HEK293 (cell line): Measurements from ENCODE around the gene FBXO10.

Experiments used
- OVOL3 ChIP-seq: fragments of 450-650 bp; formaldehyde crosslinking; IDR thresholded peaks from 2 replicates; pipeline ENCODE4 v1.5.1; 2016; ENCODE audit warnings: missing biosample characterization, missing genetic modification characterization
- SP3 ChIP-seq: fragments of 450-650 bp; formaldehyde crosslinking; IDR thresholded peaks from 2 replicates; pipeline ENCODE4 v1.5.1; 2016; ENCODE audit warnings: missing biosample characterization, missing genetic modification characterization
- YY1 ChIP-seq: fragments of 450-650 bp; formaldehyde crosslinking; IDR thresholded peaks from 2 replicates; pipeline ENCODE4 v1.5.1; 2018; ENCODE audit warnings: missing biosample characterization, missing genetic modification characterization
- ZIC2 ChIP-seq: fragments of 450-650 bp; formaldehyde crosslinking; IDR thresholded peaks from 2 replicates; pipeline ENCODE4 v1.5.1; 2016; ENCODE audit warnings: missing biosample characterization, missing genetic modification characterization
- ZNF114 ChIP-seq: fragments of 450-650 bp; formaldehyde crosslinking; IDR thresholded peaks from 2 replicates; pipeline ENCODE4 v1.5.0; 2017; ENCODE audit warnings: missing biosample characterization, missing genetic modification characterization
- ZNF776 ChIP-seq: fragments of 450-650 bp; formaldehyde crosslinking; IDR thresholded peaks from 2 replicates; pipeline ENCODE4 v1.5.0; 2017; ENCODE audit warnings: missing biosample characterization, missing genetic modification characterization, borderline replicate concordance
- TF ChIP-seq, protein P1 (sequence below): fragments of 450-650 bp; formaldehyde crosslinking; IDR thresholded peaks from 2 replicates; pipeline ENCODE4 v1.5.1; 2016; ENCODE audit warnings: missing biosample characterization, missing genetic modification characterization
- TF ChIP-seq, protein P2 (sequence below): fragments of 450-650 bp; formaldehyde crosslinking; IDR thresholded peaks from 2 replicates; pipeline ENCODE4 v1.5.1; 2016; ENCODE audit warnings: missing biosample characterization, missing genetic modification characterization, low read depth

DNA sequence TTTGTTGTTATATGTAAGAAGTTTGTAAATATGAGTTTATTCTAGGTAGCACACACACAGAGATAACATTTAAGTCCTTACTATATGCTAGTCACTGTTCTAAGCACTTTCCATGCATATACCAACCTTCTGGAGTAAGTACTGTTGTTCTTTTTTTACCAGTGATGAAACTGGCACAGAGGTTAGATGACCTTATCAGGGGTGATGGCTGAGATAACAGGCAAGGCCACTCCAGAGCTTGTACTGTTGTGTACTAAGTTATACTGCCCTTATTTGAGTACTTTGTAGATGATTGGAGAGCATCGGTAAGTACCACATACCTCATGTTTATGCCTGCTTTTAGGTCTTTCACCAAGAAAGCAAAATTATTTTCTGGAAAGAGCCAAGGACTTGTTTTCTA lies 84.2 kb downstream of the FBXO10 start:
- TF ChIP-seq, protein P1, sequence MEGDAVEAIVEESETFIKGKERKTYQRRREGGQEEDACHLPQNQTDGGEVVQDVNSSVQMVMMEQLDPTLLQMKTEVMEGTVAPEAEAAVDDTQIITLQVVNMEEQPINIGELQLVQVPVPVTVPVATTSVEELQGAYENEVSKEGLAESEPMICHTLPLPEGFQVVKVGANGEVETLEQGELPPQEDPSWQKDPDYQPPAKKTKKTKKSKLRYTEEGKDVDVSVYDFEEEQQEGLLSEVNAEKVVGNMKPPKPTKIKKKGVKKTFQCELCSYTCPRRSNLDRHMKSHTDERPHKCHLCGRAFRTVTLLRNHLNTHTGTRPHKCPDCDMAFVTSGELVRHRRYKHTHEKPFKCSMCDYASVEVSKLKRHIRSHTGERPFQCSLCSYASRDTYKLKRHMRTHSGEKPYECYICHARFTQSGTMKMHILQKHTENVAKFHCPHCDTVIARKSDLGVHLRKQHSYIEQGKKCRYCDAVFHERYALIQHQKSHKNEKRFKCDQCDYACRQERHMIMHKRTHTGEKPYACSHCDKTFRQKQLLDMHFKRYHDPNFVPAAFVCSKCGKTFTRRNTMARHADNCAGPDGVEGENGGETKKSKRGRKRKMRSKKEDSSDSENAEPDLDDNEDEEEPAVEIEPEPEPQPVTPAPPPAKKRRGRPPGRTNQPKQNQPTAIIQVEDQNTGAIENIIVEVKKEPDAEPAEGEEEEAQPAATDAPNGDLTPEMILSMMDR (tag by site-specific recombination), result no peak
- TF ChIP-seq ZIC2, result no peak
- TF ChIP-seq YY1, result no peak
- TF ChIP-seq SP3 (tag by site-specific recombination), result no peak
- no peak for TF ChIP-seq OVOL3 (tag by site-specific recombination)
- TF ChIP-seq, protein P2, sequence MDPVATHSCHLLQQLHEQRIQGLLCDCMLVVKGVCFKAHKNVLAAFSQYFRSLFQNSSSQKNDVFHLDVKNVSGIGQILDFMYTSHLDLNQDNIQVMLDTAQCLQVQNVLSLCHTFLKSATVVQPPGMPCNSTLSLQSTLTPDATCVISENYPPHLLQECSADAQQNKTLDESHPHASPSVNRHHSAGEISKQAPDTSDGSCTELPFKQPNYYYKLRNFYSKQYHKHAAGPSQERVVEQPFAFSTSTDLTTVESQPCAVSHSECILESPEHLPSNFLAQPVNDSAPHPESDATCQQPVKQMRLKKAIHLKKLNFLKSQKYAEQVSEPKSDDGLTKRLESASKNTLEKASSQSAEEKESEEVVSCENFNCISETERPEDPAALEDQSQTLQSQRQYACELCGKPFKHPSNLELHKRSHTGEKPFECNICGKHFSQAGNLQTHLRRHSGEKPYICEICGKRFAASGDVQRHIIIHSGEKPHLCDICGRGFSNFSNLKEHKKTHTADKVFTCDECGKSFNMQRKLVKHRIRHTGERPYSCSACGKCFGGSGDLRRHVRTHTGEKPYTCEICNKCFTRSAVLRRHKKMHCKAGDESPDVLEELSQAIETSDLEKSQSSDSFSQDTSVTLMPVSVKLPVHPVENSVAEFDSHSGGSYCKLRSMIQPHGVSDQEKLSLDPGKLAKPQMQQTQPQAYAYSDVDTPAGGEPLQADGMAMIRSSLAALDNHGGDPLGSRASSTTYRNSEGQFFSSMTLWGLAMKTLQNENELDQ (tag by site-specific recombination), result no peak
- TF ChIP-seq ZNF776, result no peak
- no peak for TF ChIP-seq ZNF114
